Head of caudate nucleus (tissue), 42 donors: ENCODE measurements around the gene PHTF2.

Source experiments
- DNase-seq, 42 donors: peaks; one replicate each; pipeline versions ENCODE4 v3.0.0 to v3.0.0-alpha.2; 2020 to 2021; ENCODE audit warnings: mixed read lengths in 7 of 42
- intact Hi-C: fragments of 100-400 bp; cut with DNase I; formaldehyde crosslinking; loops from one replicate; pipeline ENCODE4 v1.15.0; 2022

Gene PHTF2

DNA sequence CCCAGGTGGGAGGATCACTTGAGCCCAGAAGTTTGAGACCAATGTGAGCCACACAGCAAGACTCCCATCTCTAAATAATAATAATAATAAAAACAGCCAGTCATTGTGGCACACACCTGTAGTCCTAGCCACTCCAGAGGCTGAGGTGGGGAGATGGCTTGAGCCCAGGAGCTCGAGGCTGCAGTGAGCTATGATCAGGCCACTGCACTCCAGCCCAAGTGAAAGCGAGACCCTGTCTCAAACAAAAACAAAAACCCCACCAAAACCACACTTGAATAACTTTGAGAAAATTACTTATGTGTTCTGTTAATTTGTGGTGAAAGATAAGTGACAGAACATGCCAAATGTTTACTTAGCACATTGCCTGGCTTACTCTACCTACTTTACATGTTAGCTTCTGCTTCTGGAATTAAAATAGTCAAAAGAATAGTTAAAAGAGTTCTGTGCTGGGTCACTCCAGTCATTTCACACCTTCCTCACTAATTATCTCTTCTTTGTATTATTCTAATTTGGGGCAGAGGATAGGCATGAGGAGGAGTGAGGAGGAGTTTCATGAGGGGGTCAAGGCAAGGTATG is 10.2 kb upstream of the PHTF2 start:
- intact Hi-C loops, result no loop called here
- DNase-seq, result no peak

DNA sequence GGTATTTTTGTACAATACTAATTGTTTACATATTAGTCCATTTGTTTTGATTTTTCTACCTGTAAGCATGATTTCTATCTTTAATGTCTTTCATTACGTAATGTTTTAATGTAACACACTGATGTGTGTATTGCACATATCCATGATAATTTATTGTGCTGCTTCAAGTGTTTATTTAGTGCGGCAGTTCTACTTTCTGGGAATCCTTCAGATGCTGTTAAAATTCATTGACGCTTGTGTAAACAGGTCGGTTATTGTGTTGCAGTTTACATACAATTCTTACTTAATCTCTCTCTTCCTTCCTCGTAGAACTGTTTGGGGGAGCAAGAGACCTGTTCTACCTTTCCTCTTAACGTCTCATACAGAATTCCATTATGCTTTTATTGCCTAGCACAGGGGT is 7.2 kb upstream of the PHTF2 start:
- no peak for DNase-seq
- intact Hi-C loops, result no loop called here

DNA sequence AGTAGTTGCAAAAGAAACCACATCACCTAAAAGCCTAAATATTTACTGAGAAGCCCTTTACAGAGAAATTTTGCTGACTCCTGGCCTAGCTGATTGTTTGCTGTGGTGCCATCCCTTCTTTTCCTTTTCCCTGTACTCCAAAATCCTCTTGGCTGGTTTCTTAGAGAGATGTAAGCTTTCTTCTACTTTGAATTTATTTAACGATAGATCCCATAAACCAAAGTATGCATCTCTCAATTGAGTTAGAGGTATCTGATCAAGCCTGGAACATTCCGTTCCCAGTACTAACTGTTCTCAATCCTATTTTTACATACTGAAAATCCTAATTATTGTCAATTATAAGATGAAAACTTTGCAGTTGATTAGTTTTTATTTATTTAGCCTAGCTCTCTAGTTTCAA is 6.6 kb upstream of the PHTF2 start:
- intact Hi-C loops, result no loop called here
- no peak for DNase-seq

DNA sequence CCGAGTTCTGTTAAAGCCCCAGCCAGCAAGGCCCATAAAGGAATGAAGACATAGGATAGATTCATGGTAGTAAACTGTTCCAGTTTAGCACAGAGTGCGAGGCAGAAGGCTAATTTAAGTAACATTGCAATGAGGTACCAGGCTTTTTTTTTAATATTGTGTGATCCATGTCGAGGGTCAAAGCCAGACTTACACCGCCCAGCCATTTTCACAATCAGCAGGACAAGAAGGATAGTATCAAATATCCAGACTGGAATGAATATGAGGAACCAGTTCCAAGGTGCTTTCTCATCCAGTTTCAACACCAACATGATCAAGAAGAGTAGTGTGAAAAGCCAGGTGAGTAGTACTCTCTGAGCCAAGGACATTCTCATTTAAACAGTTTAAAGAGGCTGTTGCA is 4.6 kb upstream of the PHTF2 start:
- DNase-seq, result no peak
- intact Hi-C loops, result no loop called here

DNA sequence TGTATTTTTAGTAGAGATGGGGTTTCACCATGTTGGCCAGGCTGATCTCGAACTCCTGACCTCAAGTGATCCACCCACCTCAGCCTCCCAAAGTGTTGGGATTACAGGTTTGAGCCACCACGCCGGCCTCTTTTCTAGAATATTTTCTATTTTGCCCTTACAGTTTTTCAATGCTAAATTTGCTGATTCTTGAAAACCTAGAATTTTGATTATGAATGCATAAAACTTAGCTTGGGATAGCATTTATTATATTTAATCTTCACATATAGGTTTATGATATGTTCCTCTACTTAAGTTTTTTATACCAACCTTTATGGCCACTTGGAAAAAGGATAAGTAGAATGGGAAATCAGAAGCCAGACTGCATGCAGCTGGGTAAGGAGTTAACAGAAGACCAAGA is 2.5 kb upstream of the PHTF2 start:
- no peak for DNase-seq
- intact Hi-C loops, result no loop called here

DNA sequence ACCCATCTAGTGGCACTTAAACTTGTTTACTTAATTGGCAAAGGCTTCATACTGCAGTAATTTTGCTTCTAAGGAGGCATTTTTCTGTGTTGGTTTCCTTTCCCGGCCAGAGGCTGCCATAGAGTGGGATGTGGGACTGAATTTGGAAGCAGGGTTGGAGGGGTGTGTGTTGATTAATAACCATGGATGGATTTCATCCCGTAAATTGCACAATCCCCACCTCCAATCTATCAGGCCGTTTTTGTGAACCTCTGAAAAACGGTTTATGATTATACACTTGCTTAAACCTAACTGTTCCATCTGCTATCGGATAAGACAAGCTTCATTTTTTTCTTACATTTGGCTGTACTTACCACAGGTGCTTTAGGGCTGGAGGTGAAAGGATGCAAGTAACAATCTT is 1.6 kb upstream of the PHTF2 start:
- peak in 1 of 42 donors; percentile 6 for DNase-seq
- intact Hi-C loops, result no loop called here

DNA sequence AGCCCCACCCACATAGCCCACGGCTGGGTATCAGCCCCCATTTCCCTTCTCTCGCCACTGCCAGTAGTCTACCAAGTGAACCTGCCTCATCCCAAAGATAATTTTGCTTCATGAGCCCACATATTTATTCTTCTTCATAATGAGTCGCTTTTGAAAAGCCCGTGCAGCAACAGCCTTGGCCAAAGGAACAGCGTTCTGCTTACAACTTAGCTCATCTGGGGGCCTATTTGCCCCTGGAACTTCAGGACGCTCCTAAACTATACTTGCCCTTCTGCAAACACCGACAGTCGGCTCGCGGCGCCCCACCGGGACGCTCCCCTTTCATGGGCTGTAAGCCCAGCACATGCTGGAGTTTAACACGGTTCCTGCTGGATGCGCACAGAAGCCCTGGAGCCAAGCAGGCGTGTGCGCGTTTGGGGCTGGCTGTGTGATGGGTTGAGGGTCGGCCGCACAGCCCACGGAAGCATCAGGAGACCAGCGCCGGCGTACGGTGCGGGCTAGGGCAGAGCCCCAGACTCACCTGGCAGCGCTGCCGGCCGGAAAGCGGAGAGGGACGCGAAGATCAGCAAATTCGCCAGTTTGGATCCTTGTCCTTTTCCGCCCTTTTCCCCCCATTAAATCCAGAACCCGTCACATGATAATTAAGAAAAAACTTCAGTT is 709 bp upstream of the PHTF2 start:
- DNase-seq, result peak in 24 of 42 donors; percentile 5 to 70 (median 47)
- intact Hi-C loops, result no loop called here

DNA sequence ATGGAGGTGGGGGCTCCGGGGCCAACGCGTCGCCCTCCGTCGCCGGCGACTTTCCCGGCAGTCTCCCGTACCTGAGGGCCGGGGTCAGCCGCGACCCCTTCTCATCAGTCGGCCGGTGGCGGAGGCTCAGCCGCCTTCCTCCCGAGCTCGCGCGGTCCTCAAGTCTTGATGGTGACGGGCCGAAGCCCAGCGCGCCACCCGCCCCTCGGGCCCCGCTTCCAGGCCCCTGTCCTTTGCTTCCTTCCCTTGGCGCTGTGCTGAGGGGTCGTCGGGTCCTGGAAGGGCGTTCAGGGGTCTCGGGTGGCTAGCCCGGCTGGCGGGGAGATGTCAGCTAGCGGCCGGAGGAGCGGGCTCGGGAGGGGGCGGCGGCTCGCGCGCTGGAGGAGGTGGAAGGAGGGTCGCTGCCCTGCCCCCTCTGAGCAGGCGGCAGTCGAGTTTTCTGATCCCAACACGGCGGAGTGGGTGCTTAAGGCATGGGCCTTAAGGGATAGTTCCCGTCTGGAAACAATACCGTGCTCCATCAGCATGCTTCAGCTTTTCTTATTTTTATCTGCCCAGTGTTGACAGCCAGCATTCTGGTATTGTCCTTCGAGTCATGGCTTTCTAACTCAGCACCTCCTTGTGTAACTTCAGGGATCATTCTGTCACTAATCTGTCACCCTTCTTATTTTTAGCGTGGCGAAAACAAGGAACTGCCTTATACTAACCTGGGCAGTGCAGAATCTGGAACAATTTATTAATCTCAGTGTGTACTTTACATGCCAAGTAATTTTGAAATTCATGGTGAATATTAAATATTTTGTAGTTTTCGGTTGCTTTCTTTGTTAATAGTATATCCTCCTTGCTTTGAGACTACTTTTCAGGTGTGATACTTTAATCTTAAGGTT is 748 bp downstream of the PHTF2 start:
- peak in 38 of 42 donors; percentile 6 to 73 (median 48) for DNase-seq
- intact Hi-C loops, result no loop called here

DNA sequence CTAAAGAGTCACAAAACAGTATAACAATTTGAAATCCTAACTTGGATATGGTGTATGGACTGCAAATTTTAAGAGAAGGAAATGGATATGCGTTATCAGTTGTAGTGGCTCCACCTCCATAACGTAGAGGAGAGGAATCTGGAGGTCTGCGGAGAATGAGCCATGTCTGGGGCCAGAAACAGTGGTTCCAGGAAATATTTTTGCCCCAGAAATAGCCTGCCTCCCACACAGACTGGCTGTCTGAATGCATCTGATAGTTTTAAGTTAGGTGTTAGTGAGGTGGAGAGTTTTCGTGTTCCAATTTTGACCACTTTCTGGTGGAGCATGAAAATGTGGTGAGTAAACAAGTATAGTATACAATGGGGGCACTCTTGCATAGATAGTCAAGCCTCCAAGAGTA is 1.6 kb downstream of the PHTF2 start:
- intact Hi-C loops, result no loop called here

DNA sequence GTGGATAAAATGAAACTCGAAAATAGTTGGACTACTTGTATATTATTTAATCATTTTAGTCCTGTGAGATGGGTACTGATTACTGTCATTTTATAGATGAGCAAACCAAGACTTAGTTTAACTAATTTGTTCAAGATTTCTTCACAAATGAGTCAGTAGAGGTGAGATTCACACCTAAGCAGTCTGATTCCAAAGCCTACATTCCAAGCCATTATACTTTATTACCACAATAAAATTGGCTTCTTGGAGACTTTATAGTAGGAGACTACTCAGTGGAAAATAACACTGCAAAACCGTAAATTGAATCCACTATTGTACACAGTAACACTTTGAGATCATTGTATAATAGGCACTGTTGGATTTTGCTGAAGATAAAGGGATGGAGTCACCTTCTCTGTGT is 2.2 kb downstream of the PHTF2 start:
- intact Hi-C loops, result no loop called here
- no peak for DNase-seq

More for the DNA sequence above, 1.6 kb downstream of the PHTF2 start:
- DNase-seq, result no peak

DNA sequence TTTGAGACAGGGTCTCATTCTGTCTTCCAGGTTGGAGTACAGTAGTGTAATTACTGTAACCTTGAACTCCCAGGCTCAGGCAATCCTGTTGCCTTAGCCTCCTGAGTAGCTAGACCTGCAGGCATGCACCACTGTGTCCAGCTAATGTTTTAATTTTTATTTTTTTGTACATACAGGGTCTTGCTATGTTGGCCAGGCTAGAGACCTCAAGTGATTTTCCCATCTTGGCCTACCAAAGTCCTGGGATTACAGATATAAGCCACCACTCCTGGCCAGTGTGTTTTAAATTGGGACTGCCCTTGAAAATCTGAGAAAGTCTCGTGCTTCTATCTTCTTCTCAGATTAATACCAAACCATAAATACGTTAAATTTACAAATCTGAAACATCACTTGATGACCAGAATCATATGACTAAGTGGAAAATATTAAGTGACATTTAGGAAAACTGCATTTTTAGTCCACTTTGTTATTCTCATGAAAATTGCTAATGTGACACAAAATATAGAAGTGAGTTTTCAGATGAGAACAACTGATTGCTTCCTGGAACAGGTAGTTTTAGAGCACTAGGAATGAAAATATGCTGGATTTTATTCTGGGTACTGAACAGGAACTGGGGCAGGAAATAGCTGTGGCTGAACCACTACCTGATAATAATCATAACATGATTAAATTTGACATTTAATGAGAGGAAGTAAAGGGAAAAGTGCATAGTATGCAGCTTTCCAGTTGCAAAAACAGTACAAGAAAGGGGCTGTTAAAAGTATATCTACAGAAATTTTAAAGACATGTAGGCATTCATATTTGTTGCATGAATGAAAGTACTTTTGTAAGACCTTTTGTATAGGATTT is 4.2 kb downstream of the PHTF2 start:
- intact Hi-C loops, result no loop called here
- no peak for DNase-seq

DNA sequence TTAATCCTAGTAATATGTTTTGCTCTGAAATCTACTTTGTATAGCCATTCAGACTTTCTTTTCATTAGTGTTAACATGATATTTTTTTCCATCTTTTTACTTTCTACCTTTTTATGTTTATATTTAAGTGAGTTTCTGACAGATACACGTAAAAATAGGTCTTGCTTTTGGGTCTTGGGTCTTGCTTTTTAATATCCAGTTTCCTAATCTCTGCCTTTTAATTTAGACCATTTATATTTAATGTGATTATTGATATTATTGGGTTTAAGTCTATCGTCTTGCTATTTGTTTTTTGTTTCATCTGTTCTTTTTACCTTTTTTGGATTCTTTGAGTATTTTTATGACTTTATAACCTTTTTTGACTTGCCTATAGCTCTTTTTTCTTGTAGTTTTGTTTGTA is 7.9 kb downstream of the PHTF2 start:
- intact Hi-C loops, result no loop called here

DNA sequence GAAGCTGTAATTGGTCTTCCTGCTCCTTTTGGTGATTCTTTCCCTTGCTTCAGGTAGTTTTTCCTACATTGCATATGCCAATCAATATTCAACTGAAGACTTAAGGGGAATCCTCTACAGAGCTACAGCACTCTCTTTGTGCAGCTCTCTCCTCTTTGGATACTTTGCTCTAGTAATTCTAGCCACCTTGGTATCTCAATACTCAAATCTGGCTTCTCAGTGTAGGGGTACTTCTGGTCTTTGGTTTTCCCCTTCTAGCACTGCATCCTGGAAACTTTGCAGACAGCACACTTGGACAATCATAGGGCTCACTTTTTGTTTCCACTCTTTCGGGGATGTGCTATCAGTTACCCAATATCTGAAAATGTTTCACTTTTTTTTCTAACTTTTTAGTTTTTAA is 9.9 kb downstream of the PHTF2 start:
- no peak for DNase-seq
- intact Hi-C loops, result no loop called here

More for the DNA sequence above, 7.9 kb downstream of the PHTF2 start:
- no peak for DNase-seq

DNA sequence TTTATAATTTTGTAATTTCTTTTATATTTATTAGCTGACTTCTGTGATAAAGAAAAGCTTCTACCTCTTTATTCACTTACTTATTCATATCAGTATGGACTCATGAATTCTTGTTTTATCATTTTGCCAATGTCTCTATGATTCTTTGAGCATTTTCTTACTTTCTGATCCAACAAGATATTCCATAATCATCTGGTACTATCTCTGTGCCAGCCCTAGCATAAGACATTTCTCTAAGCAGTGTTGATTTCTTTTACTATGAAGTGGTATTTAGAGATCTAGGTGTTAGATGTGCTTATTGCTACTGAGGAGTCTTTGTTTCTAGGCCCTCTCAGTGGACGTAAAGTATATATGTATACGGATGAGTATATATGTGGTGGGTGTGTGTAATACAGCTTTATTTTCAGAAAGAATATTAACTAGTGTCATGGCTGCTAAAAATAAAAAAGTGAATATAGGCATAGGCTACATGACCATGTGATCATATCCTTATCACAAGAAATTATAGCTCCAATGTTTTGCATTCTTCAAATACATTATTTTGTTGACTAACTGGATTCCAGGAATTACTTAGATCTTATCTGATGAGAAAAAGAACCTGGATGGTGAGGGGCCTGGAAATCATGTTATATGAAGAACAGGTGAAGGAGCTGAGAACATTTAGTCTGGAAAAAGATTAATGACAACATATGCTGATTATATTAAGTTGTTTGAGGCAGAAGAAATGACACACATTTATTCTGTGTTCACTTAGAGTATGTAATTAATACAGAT is 13.1 kb downstream of the PHTF2 start:
- no peak for DNase-seq
- intact Hi-C loops, result no loop called here

DNA sequence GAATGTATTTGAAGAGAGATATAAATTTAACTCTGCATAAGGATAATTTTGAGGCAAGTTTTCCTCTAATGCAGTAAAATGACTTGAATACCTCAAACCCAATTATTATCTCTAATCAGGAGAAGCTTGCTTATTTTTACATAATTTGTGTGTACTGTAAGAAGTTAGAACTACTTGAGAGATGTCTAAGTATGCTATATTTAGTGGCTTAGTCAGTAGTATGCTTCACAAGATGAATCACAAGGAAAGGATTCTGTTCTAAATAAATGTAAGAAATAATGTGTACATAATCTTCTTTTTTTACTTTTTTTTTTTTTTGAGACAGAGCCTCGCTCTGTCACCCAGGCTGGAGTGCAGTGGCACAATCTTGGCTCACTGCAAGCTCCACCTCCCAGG is 13.7 kb downstream of the PHTF2 start:
- DNase-seq, result no peak
- intact Hi-C loops, result no loop called here

DNA sequence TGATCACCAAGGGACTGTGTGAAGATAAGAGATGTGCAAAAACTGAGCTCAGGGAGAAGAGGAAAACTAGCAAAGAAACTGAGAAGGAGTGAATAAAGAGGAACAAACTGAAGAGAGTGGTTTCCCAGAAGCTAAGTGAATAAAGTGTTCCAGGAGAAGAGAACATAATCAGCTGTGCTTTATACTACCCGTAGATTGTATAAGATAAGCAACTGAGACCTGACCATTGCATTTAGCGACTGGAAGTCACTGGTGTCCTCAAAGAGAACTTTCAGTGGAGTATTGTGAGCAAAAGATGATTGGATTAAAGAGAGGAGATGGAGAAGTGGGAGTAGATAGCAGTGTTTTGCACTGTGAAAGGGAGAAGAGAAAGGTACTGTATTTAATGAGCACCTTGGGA is 14.6 kb downstream of the PHTF2 start:
- intact Hi-C loops, result no loop called here
- no peak for DNase-seq

DNA sequence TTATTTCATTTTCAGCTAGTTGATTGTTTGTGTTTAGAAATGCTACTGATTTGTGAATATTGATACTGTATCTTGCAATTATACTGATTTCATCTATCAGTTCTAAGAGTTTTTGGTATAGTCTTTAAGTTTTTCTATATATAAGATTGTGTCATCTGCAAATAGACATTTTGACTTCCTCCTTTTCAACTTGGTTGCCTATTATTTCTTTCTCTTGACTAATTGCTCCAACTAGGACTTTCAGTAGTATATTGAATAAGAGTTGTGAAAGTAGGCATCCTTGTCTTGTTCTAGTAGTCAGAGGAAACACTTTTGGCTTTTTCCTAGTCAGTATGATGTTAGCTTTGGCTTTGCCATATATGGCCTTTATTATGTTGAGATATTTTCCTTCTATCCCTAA is 20.4 kb downstream of the PHTF2 start:
- no peak for DNase-seq
- intact Hi-C loops, result no loop called here

DNA sequence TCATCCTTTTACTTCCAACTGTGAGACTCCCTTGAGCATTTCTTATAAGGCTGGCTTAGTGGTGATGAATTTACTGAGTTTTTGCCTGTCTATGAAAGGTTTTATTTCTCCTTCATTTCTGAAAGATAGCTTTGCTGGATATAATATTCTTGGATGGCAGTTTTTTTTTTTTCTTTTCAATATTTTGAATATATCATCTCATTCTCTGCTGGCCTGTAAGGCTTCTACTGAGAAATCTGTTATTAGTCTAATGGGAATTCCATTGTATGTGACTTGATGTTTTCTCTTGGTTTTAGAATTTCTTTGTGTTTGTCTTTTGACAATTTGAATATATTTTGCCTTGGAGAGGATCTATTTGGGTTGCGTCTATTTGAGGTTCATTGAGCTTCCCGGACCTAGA is 22.4 kb downstream of the PHTF2 start:
- no peak for DNase-seq
- intact Hi-C loops, result no loop called here

DNA sequence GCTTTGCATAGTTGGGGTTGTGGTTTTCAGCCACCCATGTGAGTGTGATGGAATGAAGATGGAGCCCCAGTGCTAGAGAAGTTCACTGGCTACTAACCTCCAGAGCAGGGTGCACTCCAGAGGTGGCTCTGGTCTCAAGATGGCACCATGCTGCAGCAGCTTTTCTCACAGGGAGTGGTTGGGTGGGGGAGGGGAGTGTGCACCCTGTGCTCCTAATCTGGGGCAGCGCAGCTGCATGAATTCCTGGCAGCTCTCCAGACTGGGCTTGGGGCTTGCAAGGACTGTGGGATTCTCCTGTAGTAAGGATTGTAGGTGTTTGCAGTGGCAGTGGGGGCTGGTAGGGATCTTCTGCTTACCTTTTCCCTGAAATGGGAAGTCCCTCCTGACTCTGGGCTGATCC is 23.7 kb downstream of the PHTF2 start:
- intact Hi-C loops, result no loop called here

More for the DNA sequence above, 23.7 kb downstream of the PHTF2 start:
- no peak for DNase-seq
